ENCODE results near the gene PRSS33. TPM values are rescaled to one million over a fixed set of nuclear protein-coding genes. Genes with fewer than 3 reads are reported as not detected.

The PRSS33 gene
- total RNA-seq, 2 donors from 2014 or later: not detected

- DNase-seq (ENCODE audit: low spot score): peak; percentile 69
- intact Hi-C loops (cut with DNase I): loop anchor here in 1 of 2 donors (5.0 kb wide), 1 partner anchor 423 kb away; no protein-coding TSS in a partner anchor
These were observed 17.7 kb downstream of the PRSS33 start for GRCh38 chr16:2769675-2770056.

GRCh38 chr16:2769100-2769529, 18.2 kb downstream of the PRSS33 start:
- intact Hi-C loops (cut with DNase I): loop anchor here in 1 of 2 donors (5.0 kb wide), 1 partner anchor 423 kb away; no protein-coding TSS in a partner anchor
- peak; percentile 76 for DNase-seq (ENCODE audit: low spot score)

- intact Hi-C loops (cut with DNase I): loop anchor here in 1 of 2 donors (5.0 kb wide), 1 partner anchor 424 kb away; no protein-coding TSS in a partner anchor
- DNase-seq (ENCODE audit: low spot score): peak; percentile 73
These were observed 18.8 kb downstream of the PRSS33 start for GRCh38 chr16:2768403-2769089.

- no peak for DNase-seq (ENCODE audit: low spot score)
- intact Hi-C loops (cut with DNase I): loop anchor here in 1 of 2 donors (5.0 kb wide), 1 partner anchor 424 kb away; no protein-coding TSS in a partner anchor
These were observed 19.5 kb downstream of the PRSS33 start for GRCh38 chr16:2767891-2768290.

- intact Hi-C loops (cut with DNase I): loop anchor here in 1 of 2 donors (5.0 kb wide), 1 partner anchor 425 kb away; no protein-coding TSS in a partner anchor
- peak; percentile 73 for DNase-seq (ENCODE audit: low spot score)
These were observed 20.1 kb downstream of the PRSS33 start for GRCh38 chr16:2767140-2767731.

GRCh38 chr16:2766430-2767139, 20.8 kb downstream of the PRSS33 start:
- intact Hi-C loops (cut with DNase I): loop anchor here in 1 of 2 donors (5.0 kb wide), 1 partner anchor 426 kb away; no protein-coding TSS in a partner anchor
- no peak for DNase-seq (ENCODE audit: low spot score)

- DNase-seq (ENCODE audit: low spot score): no peak
- intact Hi-C loops (cut with DNase I): loop anchor here in 1 of 2 donors (5.0 kb wide), 1 partner anchor 427 kb away; no protein-coding TSS in a partner anchor
These were observed 21.6 kb downstream of the PRSS33 start for GRCh38 chr16:2765462-2766404.

GRCh38 chr16:2764718-2765117, 22.6 kb downstream of the PRSS33 start:
- intact Hi-C loops (cut with DNase I): loop anchor here in 1 of 2 donors (5.0 kb wide), 1 partner anchor 428 kb away; no protein-coding TSS in a partner anchor

GRCh38 chr16:2763173-2763572, 24.2 kb downstream of the PRSS33 start:
- DNase-seq (ENCODE audit: low spot score): no peak
- intact Hi-C loops (cut with DNase I): no loop called here

More at GRCh38 chr16:2764718-2765117, 22.6 kb downstream of the PRSS33 start:
- DNase-seq (ENCODE audit: low spot score): no peak

- peak; percentile 72 for DNase-seq (ENCODE audit: low spot score)
- intact Hi-C loops (cut with DNase I): no loop called here
These were observed 24.6 kb downstream of the PRSS33 start for GRCh38 chr16:2762711-2763110.

- no peak for DNase-seq (ENCODE audit: low spot score)
- intact Hi-C loops (cut with DNase I): no loop called here
These were observed 25.3 kb downstream of the PRSS33 start for GRCh38 chr16:2761886-2762583.

GRCh38 chr16:2761472-2761871, 25.9 kb downstream of the PRSS33 start:
- intact Hi-C loops (cut with DNase I): no loop called here
- no peak for DNase-seq (ENCODE audit: low spot score)

GRCh38 chr16:2757344-2757743, 30.0 kb downstream of the PRSS33 start:
- intact Hi-C loops (cut with DNase I): no loop called here
- DNase-seq (ENCODE audit: low spot score): no peak

GRCh38 chr16:2756288-2757015, 30.9 kb downstream of the PRSS33 start:
- intact Hi-C loops (cut with DNase I): no loop called here
- peak; percentile 64 for DNase-seq (ENCODE audit: low spot score)

GRCh38 chr16:2755158-2755557, 32.2 kb downstream of the PRSS33 start:
- intact Hi-C loops (cut with DNase I): no loop called here
- no peak for DNase-seq (ENCODE audit: low spot score)

- peak; percentile 10 for DNase-seq (ENCODE audit: low spot score)
- intact Hi-C loops (cut with DNase I): no loop called here
These were observed 33.7 kb downstream of the PRSS33 start for GRCh38 chr16:2753733-2754020.

- DNase-seq (ENCODE audit: low spot score): peak; percentile 95
- intact Hi-C loops (cut with DNase I): no loop called here
These were observed 34.3 kb downstream of the PRSS33 start for GRCh38 chr16:2752850-2753732.

Measured in posterior vena cava (tissue), 2 donors.